Erythroblast (primary cell): ENCODE data around the gene MEMO1.

Experiments used
- GATA1 ChIP-seq: IDR thresholded peaks from 2 replicates; pipeline ENCODE4 v1.6.1; 2011; ENCODE audit warnings: low read depth, mild to moderate bottlenecking, control low read depth, low read length, moderate library complexity
- POLR2A ChIP-seq: IDR thresholded peaks from 2 replicates; pipeline ENCODE4 v1.6.1; 2011; ENCODE audit warnings: mild to moderate bottlenecking, low read length

- TF ChIP-seq POLR2A (no peak), GATA1 (no peak)
Observed at GRCh38 chr2:31831585-31831984, 179.2 kb downstream of the MEMO1 start.
